KMS-11 (cell line): Measurements from ENCODE around the gene SCD.

ENCODE experiments used
- H2AFZ ChIP-seq: fragments of 200-600 bp; sonication (generic); 2 replicates; pipeline ENCODE4 v1.6.1; 2016; ENCODE audit warnings: antibody characterized with exemption, mixed run types, low read depth
- H3K27ac ChIP-seq: fragments of 200-600 bp; sonication (generic); 2 replicates; pipeline ENCODE4 v1.6.1; 2016; ENCODE audit warnings: mild to moderate bottlenecking, mixed run types
- H3K27me3 ChIP-seq: fragments of 200-600 bp; sonication (generic); 2 replicates; pipeline ENCODE4 v1.6.1; 2017; ENCODE audit warnings: mild to moderate bottlenecking, low read depth, mixed run types, moderate library complexity; ENCODE audit not compliant: insufficient read depth
- H3K36me3 ChIP-seq: fragments of 200-600 bp; sonication (generic); 2 replicates; pipeline ENCODE4 v1.6.1; 2017; ENCODE audit warnings: mild to moderate bottlenecking, mixed run types; ENCODE audit not compliant: insufficient read depth
- H3K4me1 ChIP-seq: fragments of 200-600 bp; sonication (generic); 2 replicates; pipeline ENCODE4 v1.6.1; 2016; ENCODE audit warnings: mild to moderate bottlenecking, low read depth, mixed run types; ENCODE audit not compliant: poor library complexity, severe bottlenecking
- H3K4me2 ChIP-seq: fragments of 200-600 bp; sonication (generic); 2 replicates; pipeline ENCODE4 v1.7.0; 2016; ENCODE audit warnings: mild to moderate bottlenecking, mixed run types
- H3K4me3 ChIP-seq: fragments of 200-600 bp; sonication (generic); IDR thresholded peaks from 2 replicates; pipeline ENCODE4 v1.6.1; 2017; ENCODE audit warnings: low read depth, low read length, mixed read lengths; ENCODE audit not compliant: insufficient read depth
- H3K79me2 ChIP-seq: fragments of 200-600 bp; sonication (generic); 2 replicates; pipeline ENCODE4 v1.6.1; 2016; ENCODE audit warnings: low read depth, mixed run types; ENCODE audit not compliant: insufficient read depth
- H3K9ac ChIP-seq: fragments of 200-600 bp; sonication (generic); 2 replicates; pipeline ENCODE4 v1.6.1; 2016; ENCODE audit warnings: mild to moderate bottlenecking, mixed run types
- H4K20me1 ChIP-seq: fragments of 200-600 bp; sonication (generic); 2 replicates; pipeline ENCODE4 v1.6.1; 2016; ENCODE audit warnings: mild to moderate bottlenecking, mixed run types; ENCODE audit not compliant: insufficient read depth
- TF ChIP-seq, protein P1 (sequence below): fragments of 200-600 bp; sonication (generic); conservative IDR thresholded peaks from 2 replicates; pipeline ENCODE4 v1.6.1; 2017; ENCODE audit warnings: low read depth, mild to moderate bottlenecking, antibody characterized with exemption, low read length, moderate library complexity, mixed read lengths

SCD gene

GRCh38 chr10:100334762-100335161 lies 12.3 kb upstream of the SCD start:
- H2AFZ ChIP-seq: no peak overlapping the region
- H3K79me2 ChIP-seq: no peaks in the 10 kb centered on the region
- no peaks in the 10 kb centered on the region for H4K20me1 ChIP-seq
- H3K9ac ChIP-seq: no peak overlapping the region
- H3K4me1 ChIP-seq: peaks cover 8% of the 10 kb centered on the region
- no peak overlapping the region for H3K4me2 ChIP-seq
- H3K27ac ChIP-seq: no peak overlapping the region
- TF ChIP-seq, protein P1, sequence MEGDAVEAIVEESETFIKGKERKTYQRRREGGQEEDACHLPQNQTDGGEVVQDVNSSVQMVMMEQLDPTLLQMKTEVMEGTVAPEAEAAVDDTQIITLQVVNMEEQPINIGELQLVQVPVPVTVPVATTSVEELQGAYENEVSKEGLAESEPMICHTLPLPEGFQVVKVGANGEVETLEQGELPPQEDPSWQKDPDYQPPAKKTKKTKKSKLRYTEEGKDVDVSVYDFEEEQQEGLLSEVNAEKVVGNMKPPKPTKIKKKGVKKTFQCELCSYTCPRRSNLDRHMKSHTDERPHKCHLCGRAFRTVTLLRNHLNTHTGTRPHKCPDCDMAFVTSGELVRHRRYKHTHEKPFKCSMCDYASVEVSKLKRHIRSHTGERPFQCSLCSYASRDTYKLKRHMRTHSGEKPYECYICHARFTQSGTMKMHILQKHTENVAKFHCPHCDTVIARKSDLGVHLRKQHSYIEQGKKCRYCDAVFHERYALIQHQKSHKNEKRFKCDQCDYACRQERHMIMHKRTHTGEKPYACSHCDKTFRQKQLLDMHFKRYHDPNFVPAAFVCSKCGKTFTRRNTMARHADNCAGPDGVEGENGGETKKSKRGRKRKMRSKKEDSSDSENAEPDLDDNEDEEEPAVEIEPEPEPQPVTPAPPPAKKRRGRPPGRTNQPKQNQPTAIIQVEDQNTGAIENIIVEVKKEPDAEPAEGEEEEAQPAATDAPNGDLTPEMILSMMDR: no peak
- no peaks in the 10 kb centered on the region for H3K36me3 ChIP-seq
- no peak overlapping the region for H3K4me3 ChIP-seq
- H3K27me3 ChIP-seq: no peaks in the 10 kb centered on the region

- Histone ChIP-seq H3K4me3 (no peak overlapping the region), H3K79me2 (no peaks in the 10 kb centered on the region), H3K4me2 (no peak overlapping the region), H3K27ac (no peak overlapping the region), H3K27me3 (no peaks in the 10 kb centered on the region), H3K36me3 (no peaks in the 10 kb centered on the region), H4K20me1 (no peaks in the 10 kb centered on the region), H3K4me1 (peaks cover 12% of the 10 kb centered on the region), H2AFZ (no peak overlapping the region; the same call in 1 of the 2 replicates), H3K9ac (no peak overlapping the region)
- TF ChIP-seq, protein P1: peak; percentile 82
These were observed 8.5 kb upstream of the SCD start for GRCh38 chr10:100338434-100339036.

GRCh38 chr10:100339236-100339635 lies 7.8 kb upstream of the SCD start:
- no peak overlapping the region for H3K9ac ChIP-seq
- TF ChIP-seq, protein P1: no peak
- no peak overlapping the region for H3K4me3 ChIP-seq
- no peaks in the 10 kb centered on the region for H4K20me1 ChIP-seq
- no peak overlapping the region; the same call in 1 of the 2 replicates for H2AFZ ChIP-seq
- H3K4me1 ChIP-seq: peaks cover 12% of the 10 kb centered on the region
- H3K4me2 ChIP-seq: no peak overlapping the region
- no peak overlapping the region for H3K27ac ChIP-seq
- no peaks in the 10 kb centered on the region for H3K79me2 ChIP-seq
- no peaks in the 10 kb centered on the region for H3K27me3 ChIP-seq
- no peaks in the 10 kb centered on the region for H3K36me3 ChIP-seq

GRCh38 chr10:100340948-100341847 lies 5.8 kb upstream of the SCD start:
- no peak overlapping the region for H3K27ac ChIP-seq
- no peak overlapping the region for H2AFZ ChIP-seq
- H3K4me1 ChIP-seq: peaks cover 23% of the 10 kb centered on the region
- H3K27me3 ChIP-seq: no peaks in the 10 kb centered on the region
- H3K9ac ChIP-seq: no peak overlapping the region
- TF ChIP-seq, protein P1: no peak
- no peaks in the 10 kb centered on the region for H3K79me2 ChIP-seq
- no peak overlapping the region for H3K4me2 ChIP-seq
- H4K20me1 ChIP-seq: no peaks in the 10 kb centered on the region
- no peak overlapping the region for H3K4me3 ChIP-seq
- no peaks in the 10 kb centered on the region for H3K36me3 ChIP-seq
